Vagina (tissue), 2 donors: Measurements from ENCODE around the gene PRKG2.

Experiments used
- POLR2A ChIP-seq, 2 donors: fragments of 450-650 bp; IDR thresholded peaks; one replicate each; pipeline ENCODE4 v1.6.1; 2017; ENCODE audit warnings: antibody characterized with exemption in 2 of 2, mild to moderate bottlenecking in 2 of 2, moderate library complexity in 2 of 2
- POLR2AphosphoS5 ChIP-seq, 2 donors: sonication (generic); formaldehyde crosslinking; IDR thresholded peaks; one replicate each; pipeline ENCODE4 v1.9.0; 2017; ENCODE audit warnings: antibody characterized with exemption in 2 of 2, mild to moderate bottlenecking in 2 of 2, low read depth in 1 of 2; ENCODE audit not compliant: insufficient read depth in 1 of 2
- TF ChIP-seq, protein P1 (sequence below), 3 experiments: fragments of 450-650 bp in 2 of 3; fragments of 200-600 bp in 1 of 3; sonication (generic) in 1 of 3; IDR thresholded peaks; one replicate each; pipeline ENCODE4 v1.5.1; 2017 to 2019; ENCODE audit warnings: antibody characterized with exemption in 3 of 3, mild to moderate bottlenecking in 2 of 3, moderate library complexity in 2 of 3

DNA sequence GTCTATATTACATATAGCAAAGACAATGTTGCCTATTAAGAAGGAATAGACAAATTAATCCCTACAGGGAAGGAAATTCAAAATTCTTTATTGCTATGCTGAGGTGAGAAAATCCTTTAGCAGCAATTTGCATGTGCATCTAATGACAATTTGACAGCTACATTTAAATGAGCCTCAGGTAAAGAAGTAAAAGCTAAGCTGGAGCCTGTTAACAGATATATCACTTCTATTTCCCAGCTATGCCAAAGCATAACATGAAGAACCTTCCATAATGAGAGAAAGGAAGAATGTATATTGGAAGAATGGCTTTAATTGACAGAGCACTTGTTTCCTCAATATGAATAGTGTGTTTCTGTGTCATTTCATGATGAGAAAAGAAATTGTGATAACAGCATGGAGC is 112.9 kb downstream of the PRKG2 start:
- TF ChIP-seq, protein P1, sequence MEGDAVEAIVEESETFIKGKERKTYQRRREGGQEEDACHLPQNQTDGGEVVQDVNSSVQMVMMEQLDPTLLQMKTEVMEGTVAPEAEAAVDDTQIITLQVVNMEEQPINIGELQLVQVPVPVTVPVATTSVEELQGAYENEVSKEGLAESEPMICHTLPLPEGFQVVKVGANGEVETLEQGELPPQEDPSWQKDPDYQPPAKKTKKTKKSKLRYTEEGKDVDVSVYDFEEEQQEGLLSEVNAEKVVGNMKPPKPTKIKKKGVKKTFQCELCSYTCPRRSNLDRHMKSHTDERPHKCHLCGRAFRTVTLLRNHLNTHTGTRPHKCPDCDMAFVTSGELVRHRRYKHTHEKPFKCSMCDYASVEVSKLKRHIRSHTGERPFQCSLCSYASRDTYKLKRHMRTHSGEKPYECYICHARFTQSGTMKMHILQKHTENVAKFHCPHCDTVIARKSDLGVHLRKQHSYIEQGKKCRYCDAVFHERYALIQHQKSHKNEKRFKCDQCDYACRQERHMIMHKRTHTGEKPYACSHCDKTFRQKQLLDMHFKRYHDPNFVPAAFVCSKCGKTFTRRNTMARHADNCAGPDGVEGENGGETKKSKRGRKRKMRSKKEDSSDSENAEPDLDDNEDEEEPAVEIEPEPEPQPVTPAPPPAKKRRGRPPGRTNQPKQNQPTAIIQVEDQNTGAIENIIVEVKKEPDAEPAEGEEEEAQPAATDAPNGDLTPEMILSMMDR (IDR thresholded peaks at IDR 0.05), result no peak
- TF ChIP-seq POLR2AphosphoS5 (IDR thresholded peaks at IDR 0.05; ENCODE audit: insufficient read depth in 1 of 2, low read depth in 1 of 2) (no peak), POLR2A (IDR thresholded peaks at IDR 0.05) (no peak)
